Measurements from ENCODE around the gene KMT2D. TPM values are rescaled to one million over a fixed set of nuclear protein-coding genes. Genes with fewer than 3 reads are reported as not detected.
A peak's percentile ranks its signal among the peaks of the same experiment; 100 is the strongest.

Gene KMT2D
- total RNA-seq, 2 donors from 2014 or later: 67.7 to 110 TPM

GRCh38 chr12:49048953-49049352 is 11.6 kb downstream of the KMT2D start:
- no peak for ATAC-seq

GRCh38 chr12:49046129-49046895 is 14.3 kb downstream of the KMT2D start:
- DNase-seq (ENCODE audit: low spot score in 2 of 2) (no peak), ATAC-seq (no peak)
- Mint-ChIP-seq H3K9me3 (no peaks in the 10 kb centered on the region), H3K27ac (no peak overlapping the region), H3K36me3 (peaks cover 19 to 26% of the 10 kb centered on the region in 2 donors)

More at GRCh38 chr12:49048953-49049352, 11.6 kb downstream of the KMT2D start:
- DNase-seq (ENCODE audit: low spot score in 2 of 2): no peak
- H3K27ac Mint-ChIP-seq: no peak overlapping the region
- no peaks in the 10 kb centered on the region for H3K9me3 Mint-ChIP-seq
- H3K36me3 Mint-ChIP-seq: peaks cover 29 to 31% of the 10 kb centered on the region in 2 donors

GRCh38 chr12:49044660-49045059 is 15.9 kb downstream of the KMT2D start:
- peak overlapping the region; percentile 22 to 50 for H3K27ac Mint-ChIP-seq
- H3K36me3 Mint-ChIP-seq: peaks cover 12 to 26% of the 10 kb centered on the region in 2 donors
- ATAC-seq: no peak
- DNase-seq (ENCODE audit: low spot score in 2 of 2): no peak
- no peaks in the 10 kb centered on the region for H3K9me3 Mint-ChIP-seq

GRCh38 chr12:49043856-49044258 is 16.7 kb downstream of the KMT2D start:
- H3K27ac Mint-ChIP-seq: peak overlapping the region in 1 of 2 donors; percentile 22
- ATAC-seq (peak; percentile 58 to 85), DNase-seq (ENCODE audit: low spot score in 2 of 2) (peak in 1 of 2 donors; percentile 90)
- H3K36me3 Mint-ChIP-seq: peaks cover 12 to 22% of the 10 kb centered on the region in 2 donors
- H3K9me3 Mint-ChIP-seq: no peaks in the 10 kb centered on the region

- H3K36me3 Mint-ChIP-seq: peaks cover 11 to 16% of the 10 kb centered on the region in 2 donors
- no peak for ATAC-seq
- H3K27ac Mint-ChIP-seq: peak overlapping the region in 1 of 2 donors; percentile 22
- H3K9me3 Mint-ChIP-seq: no peaks in the 10 kb centered on the region
- no peak for DNase-seq (ENCODE audit: low spot score in 2 of 2)
These were observed 17.4 kb downstream of the KMT2D start for GRCh38 chr12:49043241-49043640.

GRCh38 chr12:49041881-49042484 is 18.6 kb downstream of the KMT2D start:
- Mint-ChIP-seq H3K36me3 (peaks cover 6 to 12% of the 10 kb centered on the region in 2 donors), H3K27ac (no peak overlapping the region), H3K9me3 (no peaks in the 10 kb centered on the region)
- ATAC-seq (no peak), DNase-seq (ENCODE audit: low spot score in 2 of 2) (no peak)

GRCh38 chr12:49041036-49041880 is 19.3 kb downstream of the KMT2D start:
- Mint-ChIP-seq H3K27ac (peak overlapping the region in 1 of 2 donors; percentile 44), H3K9me3 (no peaks in the 10 kb centered on the region), H3K36me3 (peaks cover 6 to 12% of the 10 kb centered on the region in 2 donors)
- ATAC-seq (no peak), DNase-seq (ENCODE audit: low spot score in 2 of 2) (no peak)

GRCh38 chr12:49040364-49040855 is 20.2 kb downstream of the KMT2D start:
- H3K36me3 Mint-ChIP-seq: peaks cover 6 to 12% of the 10 kb centered on the region in 2 donors
- no peaks in the 10 kb centered on the region for H3K9me3 Mint-ChIP-seq
- ATAC-seq: no peak
- peak overlapping the region in 1 of 2 donors; percentile 37 for H3K27ac Mint-ChIP-seq
- DNase-seq (ENCODE audit: low spot score in 2 of 2): no peak

- Mint-ChIP-seq H3K9me3 (no peaks in the 10 kb centered on the region), H3K27ac (peak overlapping the region in 1 of 2 donors; percentile 37), H3K36me3 (peaks cover 4 to 10% of the 10 kb centered on the region in 2 donors)
- no peak for ATAC-seq
- no peak for DNase-seq (ENCODE audit: low spot score in 2 of 2)
These were observed 20.9 kb downstream of the KMT2D start for GRCh38 chr12:49039421-49040363.

- no peaks in the 10 kb centered on the region for H3K9me3 Mint-ChIP-seq
- no peak overlapping the region for H3K27ac Mint-ChIP-seq
- DNase-seq (ENCODE audit: low spot score in 2 of 2): no peak
- no peak for ATAC-seq
- peaks cover 0 to under 1% of the 10 kb centered on the region in 2 donors for H3K36me3 Mint-ChIP-seq
These were observed 22.2 kb downstream of the KMT2D start for GRCh38 chr12:49038291-49038955.

GRCh38 chr12:49037947-49038237 is 22.7 kb downstream of the KMT2D start:
- Mint-ChIP-seq H3K27ac (no peak overlapping the region), H3K36me3 (peaks cover 0 to under 1% of the 10 kb centered on the region in 2 donors), H3K9me3 (no peaks in the 10 kb centered on the region)
- ATAC-seq (no peak), DNase-seq (ENCODE audit: low spot score in 2 of 2) (no peak)

- H3K36me3 Mint-ChIP-seq: peaks cover 0 to 4% of the 10 kb centered on the region in 2 donors
- H3K27ac Mint-ChIP-seq: no peak overlapping the region
- DNase-seq (ENCODE audit: low spot score in 2 of 2) (no peak), ATAC-seq (no peak)
- no peaks in the 10 kb centered on the region for H3K9me3 Mint-ChIP-seq
These were observed 23.3 kb downstream of the KMT2D start for GRCh38 chr12:49037111-49037946.

GRCh38 chr12:49036029-49036428 is 24.6 kb downstream of the KMT2D start:
- DNase-seq (ENCODE audit: low spot score in 2 of 2) (no peak), ATAC-seq (no peak)
- H3K36me3 Mint-ChIP-seq: peaks cover 0 to 8% of the 10 kb centered on the region in 2 donors
- H3K9me3 Mint-ChIP-seq: no peaks in the 10 kb centered on the region
- H3K27ac Mint-ChIP-seq: peak overlapping the region in 1 of 2 donors; percentile 3

GRCh38 chr12:49034286-49034622 is 26.3 kb downstream of the KMT2D start:
- Mint-ChIP-seq H3K9me3 (no peaks in the 10 kb centered on the region), H3K36me3 (peaks cover 0 to 9% of the 10 kb centered on the region in 2 donors), H3K27ac (peak overlapping the region in 1 of 2 donors; percentile 77)
- no peak for DNase-seq (ENCODE audit: low spot score in 2 of 2)
- ATAC-seq: no peak
